ENCODE results near the gene HOXA3. TPM values are rescaled to one million over a fixed set of nuclear protein-coding genes. Genes with fewer than 3 reads are reported as not detected.

Gene HOXA3
- total RNA-seq, 3 donors from 2014 or later (not counting 1 experiment from before 2014, with no cell fraction given), result 0.32 to 0.78 (median 0.35) TPM

- H3K27me3 Mint-ChIP-seq (ENCODE audit: low read depth in 2 of 2), result peaks cover 60 to 64% of the 10 kb centered on the region in 2 donors
- H3K4me1 ChIP-seq (ENCODE audit: control insufficient read depth, insufficient read depth, low read length), result peaks cover 82% of the 10 kb centered on the region
- no peaks in the 10 kb centered on the region for H3K36me3 ChIP-seq (ENCODE audit: control insufficient read depth, insufficient read depth, low read length)
- TF ChIP-seq CTCF (IDR thresholded peaks at IDR 0.05), result no peak
- H3K4me3 Mint-ChIP-seq, result no peak overlapping the region
- ATAC-seq (peak in 1 of 3 donors; percentile 23), DNase-seq (peak; percentile 7 to 29)
- H3K4me3 ChIP-seq (ENCODE audit: low read length), result no peak overlapping the region
- H3K9me3 ChIP-seq (ENCODE audit: control insufficient read depth, insufficient read depth, low read length), result no peaks in the 10 kb centered on the region
- 8% methylated on average over 35 of the region's 46 CpGs for WGBS (ENCODE audit: insufficient coverage)
- H3K27me3 ChIP-seq (ENCODE audit: control insufficient read depth, insufficient read depth, low read length), result peaks cover 86% of the 10 kb centered on the region
- intact Hi-C loops (cut with micrococcal nuclease), result loop anchor here (10.0 kb wide), 1 partner anchor 75 kb away; the partner anchor contains the start of gene EVX1
- H3K9me3 Mint-ChIP-seq, result no peaks in the 10 kb centered on the region
- H3K27ac ChIP-seq (ENCODE audit: low read length), result no peak overlapping the region
- peaks cover 44 to 56% of the 10 kb centered on the region in 2 donors for H3K4me1 Mint-ChIP-seq
- H3K36me3 Mint-ChIP-seq, result peaks cover 20% of the 10 kb centered on the region
- no peak overlapping the region for H3K27ac Mint-ChIP-seq
Measured at GRCh38 chr7:27169658-27170425, 17.5 kb upstream of the HOXA3 start.

DNA sequence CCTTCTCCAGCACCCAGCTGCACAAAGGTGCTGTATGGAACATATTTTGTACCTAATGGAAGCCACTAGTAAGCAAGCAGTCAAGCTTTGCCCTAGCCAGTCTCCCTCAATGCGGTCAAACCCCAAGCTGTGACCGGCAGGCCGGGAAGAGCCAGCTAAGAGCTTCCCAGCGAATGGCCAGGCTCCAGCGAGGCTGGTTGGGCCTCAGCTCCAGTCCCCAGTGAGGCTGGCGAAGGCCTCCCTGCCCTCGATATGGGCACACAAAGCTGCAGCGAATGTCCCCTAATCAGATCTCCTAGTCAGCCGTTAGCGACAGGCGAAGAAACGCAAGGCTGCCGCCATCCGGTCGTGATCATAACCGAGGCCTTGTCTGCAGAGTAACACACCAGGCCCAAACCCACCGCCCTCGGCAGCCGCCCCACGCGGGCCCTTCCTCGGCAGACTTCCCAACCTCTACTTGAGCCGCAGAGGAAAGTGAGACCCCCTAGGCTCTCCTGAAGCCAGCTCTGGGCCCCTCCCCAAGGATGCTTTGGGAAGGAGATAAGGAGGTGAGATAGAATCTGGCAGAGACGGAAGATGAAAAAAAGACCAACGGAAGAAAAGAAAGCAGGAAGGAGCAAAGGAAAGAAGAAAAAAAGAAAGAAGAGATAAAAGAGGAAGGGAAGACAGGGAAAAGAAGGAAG is 16.0 kb upstream of the HOXA3 start:
- H3K36me3 Mint-ChIP-seq, result peaks cover 20% of the 10 kb centered on the region
- H3K9me3 Mint-ChIP-seq, result no peaks in the 10 kb centered on the region
- TF ChIP-seq CTCF (IDR thresholded peaks at IDR 0.05), result no peak
- Histone ChIP-seq H3K9me3 (ENCODE audit: control insufficient read depth, insufficient read depth, low read length) (no peaks in the 10 kb centered on the region), H3K4me3 (ENCODE audit: low read length) (no peak overlapping the region), H3K27me3 (ENCODE audit: control insufficient read depth, insufficient read depth, low read length) (peaks cover 88% of the 10 kb centered on the region), H3K36me3 (ENCODE audit: control insufficient read depth, insufficient read depth, low read length) (no peaks in the 10 kb centered on the region), H3K4me1 (ENCODE audit: control insufficient read depth, insufficient read depth, low read length) (peaks cover 85% of the 10 kb centered on the region), H3K27ac (ENCODE audit: low read length) (peak overlapping the region; percentile 57)
- peaks cover 75 to 77% of the 10 kb centered on the region in 2 donors for H3K27me3 Mint-ChIP-seq (ENCODE audit: low read depth in 2 of 2)
- ATAC-seq (no peak), DNase-seq (peak in 1 of 2 donors; percentile 65)
- peaks cover 44 to 61% of the 10 kb centered on the region in 2 donors for H3K4me1 Mint-ChIP-seq
- 18% methylated on average over 25 of the region's 25 CpGs for WGBS (ENCODE audit: insufficient coverage)
- H3K27ac Mint-ChIP-seq, result peak overlapping the region; percentile 47 to 69
- intact Hi-C loops (cut with micrococcal nuclease), result loop anchor here (10.0 kb wide), 1 partner anchor 76 kb away; the partner anchor contains the start of gene EVX1
- H3K4me3 Mint-ChIP-seq, result peak overlapping the region; percentile 70

DNA sequence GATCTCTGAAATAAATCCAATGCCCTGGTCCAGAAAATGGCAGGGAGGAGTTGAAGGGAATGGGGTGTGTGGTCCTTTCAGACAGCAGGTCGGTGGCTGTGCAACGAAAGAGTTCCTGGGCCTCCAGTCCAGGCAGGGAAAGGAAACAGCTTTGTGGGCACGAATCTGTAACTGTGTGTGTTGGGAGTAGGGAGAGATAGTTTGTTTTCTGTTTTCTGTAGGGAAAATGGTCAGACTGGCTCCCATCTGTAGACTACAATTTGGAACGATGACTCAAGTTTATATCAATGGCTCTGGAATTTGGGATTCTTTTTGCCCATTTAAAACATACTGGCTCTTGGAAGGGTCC is 15.5 kb upstream of the HOXA3 start:
- Mint-ChIP-seq H3K36me3 (peaks cover 20% of the 10 kb centered on the region), H3K4me3 (no peak overlapping the region), H3K9me3 (no peaks in the 10 kb centered on the region), H3K27me3 (ENCODE audit: low read depth in 2 of 2) (peaks cover 80% of the 10 kb centered on the region in 2 donors), H3K4me1 (peaks cover 44 to 58% of the 10 kb centered on the region in 2 donors), H3K27ac (peak overlapping the region in 1 of 2 donors; percentile 46)
- ATAC-seq (no peak), DNase-seq (no peak)
- intact Hi-C loops (cut with micrococcal nuclease), result loop anchor here (10.0 kb wide), 1 partner anchor 77 kb away; the partner anchor contains the start of gene EVX1
- H3K4me3 ChIP-seq (ENCODE audit: low read length), result no peak overlapping the region
- TF ChIP-seq CTCF (IDR thresholded peaks at IDR 0.05), result no peak
- 35% methylated on average over 4 of the region's 4 CpGs for WGBS (ENCODE audit: insufficient coverage)
- H3K36me3 ChIP-seq (ENCODE audit: control insufficient read depth, insufficient read depth, low read length), result no peaks in the 10 kb centered on the region
- H3K27ac ChIP-seq (ENCODE audit: low read length), result peak overlapping the region; percentile 57
- H3K9me3 ChIP-seq (ENCODE audit: control insufficient read depth, insufficient read depth, low read length), result no peaks in the 10 kb centered on the region
- peaks cover 82% of the 10 kb centered on the region for H3K4me1 ChIP-seq (ENCODE audit: control insufficient read depth, insufficient read depth, low read length)
- peaks cover 84% of the 10 kb centered on the region for H3K27me3 ChIP-seq (ENCODE audit: control insufficient read depth, insufficient read depth, low read length)
